Osteoblast (primary cell): Measurements from ENCODE around the gene TLE3. TPM values are rescaled to one million over a fixed set of nuclear protein-coding genes. Genes with fewer than 3 reads are reported as not detected.
A peak's percentile ranks its signal among the peaks of the same experiment; 100 is the strongest.

ENCODE experiments used
- DNase-seq: peaks from one replicate; pipeline ENCODE4 v3.0.0; 2011; ENCODE audit warnings: low spot score, mixed read lengths; ENCODE audit not compliant: insufficient read length; ENCODE audit errors: missing footprints
- H2AFZ ChIP-seq: 2 replicates; pipeline ENCODE4 v1.6.0; 2011; ENCODE audit warnings: mild to moderate bottlenecking, low read length
- H3K27ac ChIP-seq: 2 replicates; pipeline ENCODE4 v1.5.1; 2011; ENCODE audit warnings: mild to moderate bottlenecking, low read depth, low read length, moderate library complexity
- H3K27me3 ChIP-seq: 2 replicates; pipeline ENCODE4 v1.6.0; 2012; ENCODE audit warnings: mild to moderate bottlenecking, control low read depth, inconsistent platforms, low read length, moderate library complexity; ENCODE audit not compliant: insufficient read depth
- H3K36me3 ChIP-seq: 2 replicates; pipeline ENCODE4 v1.5.1; 2011; ENCODE audit warnings: mild to moderate bottlenecking, low read length, control low read depth, moderate library complexity; ENCODE audit not compliant: insufficient read depth
- H3K4me1 ChIP-seq: 2 replicates; pipeline ENCODE4 v1.5.1; 2011; ENCODE audit warnings: mild to moderate bottlenecking, low read length, control low read depth, moderate library complexity; ENCODE audit not compliant: insufficient read depth
- H3K4me2 ChIP-seq: 2 replicates; pipeline ENCODE4 v1.6.0; 2011; ENCODE audit warnings: mild to moderate bottlenecking, low read length; ENCODE audit not compliant: insufficient read depth
- H3K4me3 ChIP-seq: fragments of 200-600 bp; sonication (generic); 3 replicates; pipeline ENCODE4 v1.5.1; 2012; ENCODE audit warnings: mild to moderate bottlenecking, low read length, inconsistent platforms; ENCODE audit not compliant: insufficient read depth
- H3K79me2 ChIP-seq: 2 replicates; pipeline ENCODE4 v1.6.0; 2012; ENCODE audit warnings: mild to moderate bottlenecking, low read length, control low read depth, inconsistent platforms; ENCODE audit not compliant: insufficient read depth
- H3K9me3 ChIP-seq: 2 replicates; pipeline ENCODE4 v1.5.1; 2011; ENCODE audit warnings: low read depth, low read length, control low read depth
- H4K20me1 ChIP-seq: 2 replicates; pipeline ENCODE4 v1.6.0; 2012; ENCODE audit warnings: mild to moderate bottlenecking, low read length, control low read depth; ENCODE audit not compliant: insufficient read depth
- CTCF ChIP-seq: IDR thresholded peaks from 2 replicates; pipeline ENCODE4 v1.5.1; 2011; ENCODE audit warnings: mild to moderate bottlenecking, low read depth, low read length, moderate library complexity; ENCODE audit errors: extremely low read depth
- total RNA-seq: library from RNA; depleted of rRNA; stranded (reverse); fragments of >200 nt; gene quantifications from 2 replicates; pipeline ENCODE4 v1.2.3, GENCODE V29; 2012

TLE3 gene
- total RNA-seq, 1 donor: 29.7 TPM

- Histone ChIP-seq H3K4me3 (no peak overlapping the region), H3K4me1 (no peaks in the 10 kb centered on the region), H2AFZ (no peak overlapping the region), H4K20me1 (no peaks in the 10 kb centered on the region), H3K79me2 (no peaks in the 10 kb centered on the region), H3K36me3 (no peaks in the 10 kb centered on the region), H3K9me3 (no peaks in the 10 kb centered on the region), H3K4me2 (no peak overlapping the region), H3K27ac (no peak overlapping the region), H3K27me3 (peaks cover 46% of the 10 kb centered on the region)
- TF ChIP-seq CTCF: no peak
- DNase-seq: peak; percentile 2
Observed at GRCh38 chr15:70008697-70009290, 88.9 kb downstream of the TLE3 start.

GRCh38 chr15:70006259-70007147, 91.2 kb downstream of the TLE3 start:
- Histone ChIP-seq H3K9me3 (peaks cover 8% of the 10 kb centered on the region), H3K4me2 (no peak overlapping the region), H2AFZ (no peak overlapping the region), H3K27ac (no peak overlapping the region), H3K79me2 (no peaks in the 10 kb centered on the region), H3K36me3 (no peaks in the 10 kb centered on the region), H4K20me1 (no peaks in the 10 kb centered on the region), H3K4me3 (no peak overlapping the region), H3K27me3 (peaks cover 44% of the 10 kb centered on the region), H3K4me1 (no peaks in the 10 kb centered on the region)
- TF ChIP-seq CTCF: no peak
- peak; percentile 18 for DNase-seq

- Histone ChIP-seq H3K9me3 (peaks cover 8% of the 10 kb centered on the region), H3K4me3 (no peak overlapping the region), H4K20me1 (no peaks in the 10 kb centered on the region), H3K27ac (no peak overlapping the region), H3K36me3 (no peaks in the 10 kb centered on the region), H2AFZ (no peak overlapping the region), H3K79me2 (no peaks in the 10 kb centered on the region), H3K27me3 (peaks cover 50% of the 10 kb centered on the region), H3K4me1 (no peaks in the 10 kb centered on the region), H3K4me2 (no peak overlapping the region)
- peak; percentile 43 for DNase-seq
- TF ChIP-seq CTCF: no peak
Observed at GRCh38 chr15:70004826-70005225, 92.9 kb downstream of the TLE3 start.

- TF ChIP-seq CTCF: no peak
- no peaks in the 10 kb centered on the region for H3K79me2 ChIP-seq
- H3K9me3 ChIP-seq: peaks cover 8% of the 10 kb centered on the region
- no peak overlapping the region for H3K4me3 ChIP-seq
- no peaks in the 10 kb centered on the region for H4K20me1 ChIP-seq
- H3K27ac ChIP-seq: no peak overlapping the region
- peaks cover 47% of the 10 kb centered on the region for H3K27me3 ChIP-seq
- H3K36me3 ChIP-seq: no peaks in the 10 kb centered on the region
- no peaks in the 10 kb centered on the region for H3K4me1 ChIP-seq
- DNase-seq: no peak
- H3K4me2 ChIP-seq: no peak overlapping the region
- no peak overlapping the region for H2AFZ ChIP-seq
Observed at GRCh38 chr15:70002897-70003296, 94.8 kb downstream of the TLE3 start.
